Stimulated activated CD8-positive, alpha-beta memory T cell treated with anti-CD3 and anti-CD28 coated beads, Interleukin-15, amount 100 ng/mL, for 48 hours (primary cell): ENCODE measurements around the gene CD300C.
"Not testable (repeated sequence)": the region's sequence is repeated elsewhere in the genome, so short reads cannot be mapped to it uniquely, and the experiment has no call there.

Experiments used
- DNase-seq, 2 donors: peaks; one replicate each; pipeline ENCODE4 v3.0.0-alpha.2; 2020; ENCODE audit warnings: low read depth in 2 of 2

The CD300C gene

DNA sequence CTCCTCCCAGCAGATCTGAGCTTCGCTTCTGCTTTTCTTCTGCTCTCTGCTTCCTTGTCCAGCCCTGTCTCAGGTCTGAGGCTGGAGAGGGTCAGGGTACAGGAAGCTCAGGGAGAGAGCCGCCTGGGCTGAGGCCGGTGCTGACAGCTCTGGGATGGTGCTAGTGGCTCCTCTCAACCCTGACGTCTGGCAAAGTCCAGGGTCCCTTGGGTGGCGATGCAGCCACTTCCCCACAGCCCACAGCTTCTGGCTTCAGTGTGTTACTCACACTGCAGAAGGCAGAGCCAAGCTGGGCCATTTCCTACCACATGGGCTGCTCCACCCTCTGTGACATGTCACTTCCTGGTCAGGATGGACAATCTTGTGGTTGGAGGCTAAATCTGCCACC is at the start of gene CD300C:
TSS of gene CD300C (minus strand) at position 273 of the 388 bp plus-strand sequence. CDS start 333 bp downstream, outside the sequence.
- DNase-seq, result no peak

DNA sequence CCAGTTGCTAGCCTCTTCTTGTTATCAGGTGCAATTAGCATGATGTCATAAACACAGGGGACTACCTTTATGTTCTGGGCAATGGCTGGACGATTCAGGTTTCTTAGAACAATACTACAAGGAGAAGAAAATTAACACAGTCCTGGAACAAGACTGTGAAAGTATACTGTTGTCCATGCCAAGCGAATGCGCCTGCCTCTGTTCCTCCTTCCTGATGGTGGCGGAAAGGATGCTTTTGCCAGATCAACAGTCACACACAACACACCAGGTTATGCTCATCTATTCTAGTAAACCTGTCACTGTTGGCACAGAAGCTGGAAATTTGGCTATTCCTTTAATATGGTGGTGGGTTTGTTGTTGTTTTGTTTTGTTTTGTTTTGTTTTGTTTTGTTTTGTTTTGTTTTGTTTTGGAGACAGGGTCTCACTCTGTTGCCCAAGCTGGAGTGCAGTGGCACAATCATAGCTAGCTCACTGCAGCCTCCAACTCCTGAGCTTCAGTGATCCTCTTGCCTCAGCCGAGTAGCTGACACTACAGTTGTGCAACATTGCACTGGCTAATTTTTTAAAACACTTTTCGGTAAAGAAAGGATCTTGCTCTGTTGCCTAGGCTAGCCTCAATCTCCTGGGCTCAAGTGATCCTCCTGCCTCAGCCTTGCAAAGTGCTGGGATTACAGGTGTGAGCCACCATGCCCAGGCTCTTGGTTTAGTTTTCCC is 49.3 kb upstream of the CD300C start:
- no peak for DNase-seq

DNA sequence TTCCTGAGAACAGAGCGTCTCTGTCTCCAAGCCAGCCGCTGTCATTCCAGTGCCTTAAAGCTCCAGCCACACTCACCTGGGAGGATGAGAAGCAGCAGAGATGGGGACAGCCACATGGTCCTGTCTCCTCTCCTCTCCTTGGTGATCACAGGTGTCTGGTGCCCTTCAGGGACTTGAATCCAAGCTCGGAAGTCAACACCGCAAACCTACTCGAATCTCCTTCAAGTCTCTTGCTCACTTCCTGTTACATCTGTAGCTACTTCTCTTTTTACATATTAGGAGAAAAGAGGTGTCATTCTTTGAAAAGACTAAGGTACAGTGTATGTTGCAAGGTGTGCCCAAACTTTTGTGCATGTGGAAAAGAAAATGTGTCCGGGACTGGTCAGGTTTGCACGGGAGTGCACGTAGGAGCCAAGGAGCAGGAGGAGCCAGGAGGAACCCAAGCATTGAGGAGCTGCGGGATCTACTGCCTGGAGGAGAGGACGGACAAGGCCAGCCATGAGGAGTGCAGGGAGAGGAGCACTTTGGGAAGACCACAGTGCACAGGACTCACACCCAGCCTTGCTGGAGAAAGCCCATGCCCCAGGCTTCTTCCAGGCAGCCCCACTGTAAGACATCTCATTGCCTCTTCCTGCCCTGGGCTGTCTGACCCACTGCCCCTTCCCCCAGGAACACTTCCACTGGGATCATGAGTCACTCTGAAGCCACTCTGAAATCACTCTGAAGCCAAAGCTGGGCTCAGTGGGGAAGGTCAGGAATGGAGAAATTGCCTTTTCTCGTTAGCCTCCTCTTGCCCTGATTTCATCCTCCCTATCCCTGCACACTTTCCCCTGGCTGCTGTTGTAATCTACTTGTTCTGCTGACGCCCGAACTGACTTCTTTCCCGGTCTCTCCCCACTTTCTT is 46.4 kb upstream of the CD300C start, which contains the start of gene CD300LD:
TSS of gene CD300LD (minus strand) at position 197 of the 904 bp plus-strand sequence. CDS start at position 116, 81 bp downstream.
- DNase-seq, result no peak

DNA sequence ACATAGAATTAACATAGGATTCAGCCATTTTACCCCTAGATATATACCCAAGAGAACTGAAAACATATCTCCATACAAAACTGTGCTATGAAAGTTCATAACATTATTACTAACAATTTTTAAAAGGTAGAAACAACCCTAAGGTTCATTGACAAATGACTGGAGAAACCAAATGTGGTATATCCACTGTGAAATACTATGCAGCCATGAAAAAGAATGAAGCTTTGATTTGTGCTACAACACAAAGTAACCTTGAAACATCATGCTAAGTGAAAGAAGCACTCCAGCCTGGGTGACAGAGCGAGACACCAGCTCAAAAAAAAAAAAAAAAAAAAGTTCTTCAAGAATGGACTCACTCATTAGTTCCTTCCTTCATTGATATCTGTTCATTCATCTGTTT is 45.6 kb upstream of the CD300C start:
- DNase-seq, result no peak

DNA sequence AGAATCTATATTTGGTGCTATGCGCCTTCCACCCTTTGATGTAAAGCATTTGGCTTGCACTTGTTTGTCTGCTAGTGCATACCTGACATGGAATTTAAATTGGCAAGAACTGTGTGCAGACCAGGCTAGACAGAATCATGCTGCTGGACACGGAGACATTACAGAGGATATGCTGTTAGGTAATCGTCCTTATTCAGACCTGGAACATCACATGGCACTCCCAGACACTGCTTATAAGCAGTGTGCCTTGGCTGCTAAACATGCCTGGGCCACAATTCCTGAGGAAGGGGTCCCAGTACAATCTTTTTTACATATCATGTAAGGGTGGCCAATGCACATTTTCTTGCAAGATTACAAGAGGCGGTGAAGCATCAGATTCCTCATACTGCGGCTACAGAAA is 39.8 kb upstream of the CD300C start:
- no peak for DNase-seq

DNA sequence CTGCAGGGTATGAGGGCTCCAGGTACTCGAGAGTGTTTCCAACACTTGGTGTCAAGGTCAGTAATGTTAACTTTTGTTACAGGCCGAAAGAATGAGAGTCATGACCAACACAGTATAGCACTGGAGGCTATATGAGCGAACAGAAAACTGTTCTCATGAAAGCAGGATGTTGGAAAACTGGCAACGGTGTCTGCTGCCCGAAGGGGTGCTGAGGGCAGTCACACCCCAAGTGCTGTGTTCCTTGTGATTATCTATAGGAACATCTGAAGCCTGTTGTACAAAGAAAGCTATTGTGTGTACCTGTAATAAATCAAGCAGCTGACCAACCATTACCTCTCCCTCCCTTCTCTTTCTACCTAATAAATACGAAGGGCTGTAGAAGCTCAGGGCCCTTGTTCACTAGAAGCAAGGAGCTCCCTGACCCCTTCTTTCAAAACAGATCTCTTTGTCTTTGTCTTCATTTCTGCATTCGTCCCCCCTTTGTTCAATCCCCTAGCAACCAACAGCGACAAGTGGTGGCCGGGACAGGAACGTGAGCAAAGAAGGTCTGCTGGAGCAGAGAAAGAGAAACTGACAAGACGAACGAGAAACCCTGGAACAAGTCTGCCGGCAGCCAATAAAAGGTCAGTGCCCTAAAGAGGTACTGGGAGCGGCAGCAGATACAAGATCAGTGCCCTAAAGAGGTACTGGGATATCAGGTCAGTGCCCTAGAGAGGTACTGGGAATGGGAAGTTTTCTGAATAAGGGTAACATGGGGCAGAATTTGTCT is 38.6 kb upstream of the CD300C start:
- no peak for DNase-seq

DNA sequence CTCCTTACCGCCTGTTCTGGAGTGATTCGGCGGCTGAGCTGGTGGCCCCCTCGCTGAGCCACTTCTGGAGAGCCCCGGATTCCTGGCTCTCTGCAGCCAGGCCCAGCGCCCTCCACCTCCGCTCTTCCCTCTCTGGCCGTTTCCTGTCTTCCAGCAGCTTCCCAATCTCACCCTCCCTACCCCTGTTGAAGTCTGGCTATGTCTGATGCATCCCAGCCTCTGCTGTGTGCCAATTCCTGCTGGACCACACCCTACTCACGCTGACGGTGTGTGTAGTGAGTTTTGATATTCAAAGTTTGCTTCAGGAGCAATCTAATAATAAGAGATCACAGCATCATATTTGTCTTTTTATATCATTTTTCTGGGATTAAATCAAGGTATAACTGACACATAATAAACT is 36.7 kb upstream of the CD300C start:
- no peak for DNase-seq

DNA sequence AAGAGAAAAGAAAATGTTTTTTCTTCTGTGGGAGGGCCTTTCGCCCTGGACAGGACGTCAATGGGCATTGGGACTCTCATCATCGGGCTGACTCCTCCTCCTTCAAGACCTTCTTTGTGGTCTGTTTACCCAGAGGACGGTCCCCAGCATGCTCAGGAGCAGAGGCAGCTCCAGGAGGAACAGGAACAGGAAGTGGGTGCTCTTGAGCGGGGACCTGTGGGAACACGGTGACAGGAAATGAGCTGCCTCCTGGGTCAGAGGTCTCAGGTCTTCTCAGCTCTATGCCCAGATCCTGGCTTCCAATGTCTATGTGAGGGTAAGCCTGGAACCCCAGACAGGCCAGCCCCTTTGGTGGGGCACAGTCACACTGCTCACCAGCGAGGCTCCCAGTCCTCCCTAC is 34.0 kb upstream of the CD300C start:
- DNase-seq, result no peak

DNA sequence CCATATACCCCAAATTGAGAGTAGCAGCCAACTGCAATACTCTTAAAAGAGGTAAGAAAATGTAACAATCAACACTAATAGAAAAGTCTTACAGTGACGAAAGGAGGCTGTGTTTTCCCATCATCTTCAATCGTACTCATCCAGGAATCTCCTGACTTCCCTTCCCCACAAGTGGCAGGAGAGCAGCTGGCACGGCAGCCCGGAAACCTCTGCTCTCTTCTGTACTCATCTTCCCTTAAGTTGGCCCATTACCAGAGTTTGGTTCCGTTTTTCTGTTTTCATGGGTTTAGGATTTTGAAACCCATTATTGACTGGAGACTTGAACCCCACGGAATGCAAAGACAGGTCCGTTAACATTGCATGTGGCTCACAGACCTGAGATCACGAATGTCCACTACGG is 33.1 kb upstream of the CD300C start:
- no peak for DNase-seq

DNA sequence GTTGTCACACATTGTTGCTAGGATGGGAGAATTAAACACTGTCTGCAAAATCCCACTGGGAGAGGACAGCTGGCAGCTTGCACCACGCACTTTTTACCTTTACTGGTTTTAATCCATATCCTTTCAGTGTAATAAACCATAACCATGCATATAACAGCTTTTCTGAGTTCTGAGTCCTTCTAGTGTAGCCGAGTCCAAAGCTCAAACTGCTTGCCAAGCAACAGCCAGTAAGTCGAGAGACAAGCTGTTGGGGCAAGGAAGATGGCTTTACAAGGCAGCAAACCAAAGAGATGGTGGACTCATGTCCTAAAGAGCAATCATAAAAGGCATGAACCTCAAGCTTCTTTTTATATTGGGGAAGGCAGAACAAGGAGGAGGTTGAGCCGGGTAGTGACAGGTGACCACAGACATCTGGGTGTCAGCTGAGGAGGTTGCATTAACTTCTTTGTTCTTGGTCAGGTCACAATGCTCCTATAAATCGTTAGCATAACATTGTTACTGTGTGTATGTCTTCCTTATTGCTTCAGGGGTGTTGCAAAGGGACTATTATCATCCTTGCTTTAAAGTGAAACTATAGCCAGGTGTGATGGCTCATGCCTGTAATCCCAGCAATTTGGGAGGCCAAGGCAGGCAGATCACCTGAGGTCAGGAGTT is 28.7 kb upstream of the CD300C start:
- no peak for DNase-seq

DNA sequence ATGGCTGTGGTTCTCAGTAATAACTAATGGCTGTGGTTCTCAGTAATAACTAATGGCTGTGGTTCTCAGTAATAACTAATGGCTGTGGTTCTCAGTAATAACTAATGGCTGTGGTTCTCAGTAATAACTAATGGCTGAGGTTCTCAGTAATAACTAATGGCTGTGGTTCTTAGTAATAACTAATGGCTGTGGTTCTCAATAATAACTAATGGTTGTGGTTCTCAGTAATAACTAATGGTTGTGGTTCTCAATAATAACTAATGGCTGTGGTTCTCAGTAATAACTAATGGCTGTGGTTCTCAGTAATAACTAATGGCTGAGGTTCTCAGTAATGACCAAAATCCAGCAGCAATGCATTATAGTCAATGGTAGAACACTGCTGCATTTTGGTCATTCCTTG is 27.7 kb upstream of the CD300C start:
- not testable (repeated sequence) for DNase-seq

DNA sequence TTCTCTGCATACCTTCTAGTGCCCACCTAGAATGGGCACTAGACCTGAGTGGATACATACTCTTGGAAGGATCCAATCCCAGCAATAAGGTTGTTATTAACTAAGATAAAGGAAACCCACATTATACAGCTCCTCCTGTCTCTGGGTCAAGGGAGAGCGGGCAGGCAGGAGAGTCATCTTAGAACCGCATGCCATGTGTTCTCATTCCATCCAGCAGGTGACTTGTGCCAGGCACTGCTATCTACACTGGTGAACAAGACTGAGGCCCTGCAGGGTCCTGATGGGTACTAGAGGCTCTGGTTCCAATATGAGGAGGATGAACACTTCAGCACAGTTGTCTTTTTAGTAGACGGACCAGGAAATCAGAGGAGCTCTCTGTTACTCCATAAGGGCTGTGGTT is 27.3 kb upstream of the CD300C start:
- no peak for DNase-seq

DNA sequence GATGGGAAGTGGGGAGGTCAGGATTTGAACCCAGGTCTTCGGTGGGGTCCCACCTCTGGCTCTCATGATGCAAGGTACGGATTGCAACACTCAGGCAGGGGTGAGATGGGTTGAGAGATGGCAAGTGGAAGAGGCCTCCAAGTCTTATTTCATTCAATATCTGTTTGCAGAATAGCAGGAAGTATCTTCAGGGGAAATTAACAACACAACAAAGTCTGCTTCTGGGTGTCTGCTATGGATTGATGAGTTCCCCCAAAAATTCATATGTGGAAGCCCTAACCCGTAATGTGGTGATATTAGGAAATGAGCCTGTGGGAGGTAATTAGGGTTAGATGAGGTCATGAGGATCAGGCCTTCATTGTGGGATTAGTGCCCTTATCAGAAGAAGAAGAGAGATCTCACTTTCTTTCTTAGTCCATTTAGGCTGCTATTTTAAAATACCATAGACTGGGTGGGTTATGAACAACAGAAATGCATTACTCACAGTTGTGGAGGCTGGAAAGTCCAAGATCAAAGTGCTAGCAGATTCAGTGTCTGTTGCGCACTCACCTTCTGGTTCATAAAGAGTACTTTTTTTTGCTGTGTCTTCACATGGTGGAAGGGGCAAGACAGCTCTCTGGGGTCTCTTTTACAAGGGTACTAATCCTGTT is 25.8 kb upstream of the CD300C start:
- DNase-seq, result no peak

DNA sequence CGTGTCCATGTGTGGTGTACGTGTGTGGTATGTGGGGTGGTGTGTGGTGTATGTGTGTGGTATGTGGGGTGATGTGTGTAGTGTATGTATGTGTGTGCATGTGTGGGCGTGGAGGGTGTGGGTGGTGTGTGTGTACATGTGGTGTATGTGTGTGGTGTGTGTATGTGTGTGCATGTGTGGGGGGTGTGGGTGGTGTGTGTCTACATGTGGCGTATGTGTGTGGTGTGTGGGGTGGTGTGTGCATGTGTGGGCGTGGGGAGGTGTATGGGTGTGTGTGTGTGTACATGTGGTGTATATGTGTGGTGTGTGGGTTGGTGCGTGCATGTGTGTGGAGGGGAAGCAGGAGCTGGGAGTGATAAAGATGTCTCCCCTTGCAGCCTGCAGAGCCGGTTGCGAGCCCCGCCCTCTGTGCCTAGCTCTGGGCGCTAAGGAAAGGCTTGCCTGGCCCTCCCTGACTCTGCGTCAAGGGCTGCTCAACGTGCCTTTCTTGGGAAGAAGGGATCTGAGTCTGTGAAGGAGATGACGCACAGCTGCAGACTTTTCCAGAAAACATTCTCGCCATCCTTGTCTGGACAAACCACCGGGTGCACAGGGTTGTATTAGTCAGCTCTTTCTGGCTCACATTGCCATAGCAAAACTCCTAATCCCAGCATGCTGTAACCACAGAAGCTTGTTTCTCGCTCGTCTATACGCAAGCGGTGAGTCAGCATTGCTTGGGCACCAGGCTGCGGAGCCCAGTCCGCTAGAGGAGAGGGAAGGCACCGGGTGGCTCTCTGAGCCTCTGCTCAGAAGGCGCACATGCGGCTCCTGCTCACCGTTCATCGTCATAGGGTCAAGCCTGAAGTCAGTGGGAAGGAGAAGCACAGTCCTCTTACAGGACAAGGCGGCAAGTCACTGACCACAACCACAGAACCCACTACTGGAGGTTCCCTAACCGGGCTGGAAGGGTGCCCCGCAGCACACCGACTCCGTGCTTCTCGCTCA is 23.4 kb upstream of the CD300C start:
- peak; percentile 22 to 33 for DNase-seq

DNA sequence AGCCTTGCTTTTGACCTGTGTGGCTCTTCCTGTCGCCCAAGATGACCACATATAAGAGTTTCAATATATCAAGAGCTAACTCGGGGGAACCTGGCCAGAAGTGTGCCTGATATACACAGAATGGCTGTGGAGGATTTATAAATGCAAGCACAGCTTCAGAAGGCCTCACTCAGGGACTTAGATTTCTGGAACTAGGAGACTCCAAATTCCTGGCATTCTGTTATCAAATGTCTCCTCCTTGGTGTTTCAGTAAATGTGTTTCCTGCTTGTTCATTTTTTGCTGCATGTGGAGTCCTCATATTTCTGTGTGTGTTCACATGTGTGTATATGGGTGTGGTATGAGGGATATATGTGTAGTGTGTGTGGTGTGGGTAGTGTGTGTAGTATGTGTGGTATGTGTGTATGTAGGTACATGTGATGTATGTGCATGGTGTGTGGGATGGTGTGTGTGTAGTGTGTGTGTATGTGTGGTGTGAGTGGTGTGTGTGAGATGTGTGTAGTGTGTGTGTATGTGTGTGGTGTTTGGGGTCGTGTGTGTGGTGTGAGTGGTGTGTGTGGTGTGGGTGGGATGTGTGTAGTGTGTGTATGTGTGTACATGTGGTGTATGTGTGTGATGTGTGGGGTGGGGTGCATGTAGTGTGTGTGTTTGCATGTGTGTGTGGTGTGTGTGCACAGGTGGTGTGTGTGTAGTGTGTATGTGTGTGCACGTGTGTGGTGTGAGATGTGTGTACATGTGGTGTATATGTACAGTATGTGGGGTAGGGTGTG is 22.4 kb upstream of the CD300C start:
- no peak for DNase-seq

DNA sequence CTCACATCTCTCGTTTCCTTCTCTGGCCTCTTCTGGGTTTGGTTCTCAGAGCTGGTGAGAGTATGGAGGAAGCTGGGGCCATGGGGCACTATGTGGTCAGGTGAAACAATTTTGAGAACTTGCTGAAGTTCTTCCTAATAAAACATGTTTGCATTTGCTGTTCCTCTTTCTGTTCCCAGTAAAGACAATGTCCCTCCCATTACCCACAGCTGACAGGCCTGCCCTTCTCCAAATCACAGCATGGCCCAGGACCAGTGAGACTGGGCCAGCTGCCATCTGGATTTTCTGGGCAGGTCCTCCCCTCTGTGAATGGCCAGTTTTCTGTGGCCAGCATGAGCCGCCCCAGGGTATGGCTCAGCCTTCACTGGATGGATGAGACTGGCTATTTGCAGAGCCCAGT is 21.5 kb upstream of the CD300C start, which contains the start of gene CD300H:
TSS of gene CD300H (minus strand) at position 113 of the 400 bp plus-strand sequence.
- no peak for DNase-seq

DNA sequence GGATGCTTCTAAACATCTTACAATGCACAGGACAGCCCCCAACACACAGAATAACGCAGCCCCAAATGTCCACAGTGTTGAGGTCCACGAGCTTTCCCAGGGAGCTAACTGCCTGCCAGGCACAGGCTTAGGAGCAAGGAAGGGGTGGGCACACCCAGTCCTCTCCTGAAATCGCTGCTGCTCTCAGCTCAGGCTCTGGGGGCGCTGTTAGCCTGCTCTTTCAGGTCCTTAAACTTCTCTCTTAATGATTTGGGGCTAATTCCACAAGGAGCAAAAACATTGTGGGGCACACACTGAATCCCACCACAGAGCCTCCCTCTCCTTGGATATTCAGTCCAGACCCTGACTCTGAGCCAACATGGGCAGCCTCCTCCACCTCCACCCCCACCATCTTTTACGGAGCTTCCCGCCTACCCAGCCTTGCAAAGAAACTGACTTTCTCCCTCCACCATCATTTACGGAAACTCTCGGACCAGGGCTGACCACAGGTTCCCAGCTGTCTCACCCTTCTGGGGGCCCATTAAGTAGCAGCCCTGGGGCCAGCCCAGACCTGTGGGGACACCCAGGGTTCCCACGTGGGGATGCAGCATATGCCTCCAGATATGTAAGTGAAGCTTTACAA is 20.3 kb upstream of the CD300C start:
- DNase-seq, result no peak

DNA sequence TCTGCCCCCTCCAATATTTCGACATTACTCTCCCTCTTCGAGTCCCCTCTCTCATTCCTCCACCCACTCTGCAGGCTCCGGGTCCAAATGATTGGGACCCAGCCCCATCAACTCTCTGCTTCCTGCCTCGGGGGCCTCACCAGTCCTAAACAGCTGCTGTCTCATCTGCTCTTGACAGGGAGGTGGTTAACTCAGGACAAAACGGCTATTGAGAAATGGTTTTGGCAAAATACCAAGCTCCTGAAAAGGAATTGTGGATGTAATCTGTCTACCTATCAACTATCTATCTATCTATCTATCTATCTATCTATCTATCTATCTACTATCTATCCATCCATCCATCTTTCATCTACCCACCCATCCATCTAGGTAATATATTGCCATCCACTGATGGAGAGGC is 19.2 kb upstream of the CD300C start:
- no peak for DNase-seq

DNA sequence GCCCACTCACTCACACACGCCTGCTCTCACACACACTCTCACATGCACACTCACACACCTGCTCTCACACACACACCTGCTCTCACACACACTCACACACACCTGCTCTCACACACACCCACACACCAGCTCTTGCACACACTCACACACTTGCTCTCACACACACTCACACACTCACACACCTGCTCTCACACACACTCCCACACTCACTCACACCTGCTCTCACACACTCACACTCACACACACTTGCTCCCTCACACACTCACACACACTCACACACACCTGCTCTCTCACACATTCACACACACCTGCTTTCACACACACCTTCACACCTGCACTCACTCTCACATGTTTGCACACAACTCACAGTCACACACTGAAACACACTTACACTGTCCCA is 17.4 kb upstream of the CD300C start:
- DNase-seq, result no peak
